Measurements from ENCODE around the gene QKI.

- TF ChIP-seq POLR2A (IDR thresholded peaks at IDR 0.05; ENCODE audit: low read depth, low read length), result no peak
- no peak for TF ChIP-seq JUND (IDR thresholded peaks at IDR 0.05; ENCODE audit: low read depth, low read length)
- TF ChIP-seq CTCF (IDR thresholded peaks at IDR 0.05 in 2 of 3, conservative IDR thresholded peaks at IDR 0.05 in 1 of 3; ENCODE audit: control insufficient read depth in 2 of 3, extremely low read depth in 1 of 3, insufficient read depth in 1 of 3, low read depth in 3 of 3, low read length in 3 of 3), result no peak
- TF ChIP-seq GABPA (IDR thresholded peaks at IDR 0.05; ENCODE audit: low read depth), result no peak
- no peak for TF ChIP-seq CREM (IDR thresholded peaks at IDR 0.05; ENCODE audit: low read depth)
- no peak for TF ChIP-seq FOS (IDR thresholded peaks at IDR 0.05; ENCODE audit: borderline replicate concordance, extremely low read depth, insufficient read length)
- no peak for TF ChIP-seq EP300 (IDR thresholded peaks at IDR 0.05; ENCODE audit: borderline replicate concordance in 1 of 2, control insufficient read depth in 1 of 2, low read depth in 2 of 2, low read length in 2 of 2)
- no peak for TF ChIP-seq ATF2 (IDR thresholded peaks at IDR 0.05; ENCODE audit: low read length)
- TF ChIP-seq FOXM1 (IDR thresholded peaks at IDR 0.05; ENCODE audit: low read depth, low read length), result no peak
- no peak for TF ChIP-seq IRF4 (IDR thresholded peaks at IDR 0.05; ENCODE audit: low read depth, low read length)
- no peak for TF ChIP-seq RFX5 (IDR thresholded peaks at IDR 0.05; ENCODE audit: low read depth, low read length)
- TF ChIP-seq TARDBP (IDR thresholded peaks at IDR 0.05; ENCODE audit: borderline replicate concordance), result no peak
- no peak for TF ChIP-seq NFYA (IDR thresholded peaks at IDR 0.05; ENCODE audit: borderline replicate concordance, low read depth, low read length)
Observed at GRCh38 chr6:163366288-163366687, 48.2 kb upstream of the QKI start.
